DMS114 treated with DMSO at 0.1 percent for 48 hours (cell line): Measurements from ENCODE around the gene ANKRD13B.

Experiments
- DNase-seq: peaks from one replicate; lab custom pipeline; 2025; ENCODE audit not compliant: unreplicated experiment; lab: John Stamatoyannopoulos, UW

Gene ANKRD13B

GRCh38 chr17:29568331-29569244, 24.3 kb upstream of the ANKRD13B start, which contains the start of gene TP53I13:
TSS of gene TP53I13 (plus strand) at chr17:29568701. CDS start at chr17:29568759, 58 bp downstream.
- peak; percentile 61 for DNase-seq

GRCh38 chr17:29569245-29569950, 23.5 kb upstream of the ANKRD13B start:
- DNase-seq, result no peak

GRCh38 chr17:29570521-29570920, 22.4 kb upstream of the ANKRD13B start:
- DNase-seq, result no peak

GRCh38 chr17:29571486-29571882, 21.4 kb upstream of the ANKRD13B start:
- no peak for DNase-seq

GRCh38 chr17:29571883-29572681, 20.9 kb upstream of the ANKRD13B start:
- no peak for DNase-seq

GRCh38 chr17:29572691-29573557, 20.0 kb upstream of the ANKRD13B start:
- DNase-seq, result no peak

GRCh38 chr17:29573558-29573869, 19.4 kb upstream of the ANKRD13B start:
- no peak for DNase-seq

- no peak for DNase-seq
These were observed 18.8 kb upstream of the ANKRD13B start for GRCh38 chr17:29573871-29574731.

- no peak for DNase-seq
These were observed 18.0 kb upstream of the ANKRD13B start for GRCh38 chr17:29574732-29575510.

- no peak for DNase-seq
These were observed 17.3 kb upstream of the ANKRD13B start for GRCh38 chr17:29575511-29576213.

- DNase-seq, result no peak
These were observed 16.5 kb upstream of the ANKRD13B start for GRCh38 chr17:29576214-29577000.

GRCh38 chr17:29577001-29577370, 15.9 kb upstream of the ANKRD13B start:
- no peak for DNase-seq

- no peak for DNase-seq
These were observed 15.3 kb upstream of the ANKRD13B start for GRCh38 chr17:29577385-29578211.

- DNase-seq, result no peak
These were observed 14.1 kb upstream of the ANKRD13B start for GRCh38 chr17:29578626-29579485.

GRCh38 chr17:29579866-29580771, 12.8 kb upstream of the ANKRD13B start:
- DNase-seq, result peak; percentile 57
